ENCODE results near the gene SUSD3.

DNA sequence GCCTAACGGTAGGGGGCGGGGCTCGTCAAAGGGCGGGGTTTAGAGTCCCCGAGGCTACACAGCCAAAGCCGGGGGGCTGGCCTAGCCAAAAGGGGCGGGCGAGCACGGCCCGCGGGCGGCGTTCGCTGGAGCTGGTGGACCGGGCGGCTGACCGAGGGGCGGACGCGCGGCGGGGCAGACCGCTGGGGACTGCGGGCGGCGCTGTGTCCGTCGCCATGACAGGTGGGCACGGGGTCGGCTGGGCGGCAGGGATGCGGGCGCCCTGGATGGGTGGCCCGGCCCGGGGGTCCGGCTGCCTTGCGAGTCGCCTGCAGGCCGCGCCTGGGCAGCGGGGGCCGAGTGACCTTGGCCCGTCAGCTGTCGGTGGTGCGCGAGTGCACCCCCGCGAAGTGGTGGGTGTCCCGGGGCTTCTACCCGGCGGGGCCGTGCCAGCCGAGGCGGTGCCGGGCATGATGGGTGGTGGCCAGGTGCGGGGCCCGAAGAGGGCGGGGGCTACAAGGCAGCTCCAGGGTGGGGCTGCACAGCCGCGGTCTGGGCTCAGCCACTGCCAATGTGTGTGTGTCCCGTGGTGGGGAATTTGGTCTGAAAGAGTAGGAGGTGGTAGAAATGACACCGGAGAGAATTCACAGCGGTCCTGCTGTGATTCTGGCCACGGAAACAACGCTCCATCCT lies 37.8 kb downstream of the SUSD3 start, which contains the start of gene CARD19:
- TF ChIP-seq POLR2AphosphoS5 (IDR thresholded peaks at IDR 0.05; ENCODE audit: borderline replicate concordance, low read depth, low read length): no peak
- no peak for TF ChIP-seq EZH2 (IDR thresholded peaks at IDR 0.05)
